Stomach (tissue), 9 donors: ENCODE results near the gene DPP10. TPM values are rescaled to one million over a fixed set of nuclear protein-coding genes. Genes with fewer than 3 reads are reported as not detected.

Experiments used
- DNase-seq, 2 donors: peaks; one replicate each; pipeline versions ENCODE4 v3.0.0 to v3.0.0-alpha.2; 2013 to 2019
- H3K27ac ChIP-seq, 5 donors: fragments of 200-600 bp in 4 of 5; sonication (generic) in 4 of 5; one replicate each; pipeline ENCODE4 v1.5.1; 2013 to 2019; ENCODE audit warnings: mild to moderate bottlenecking in 1 of 5, moderate library complexity in 1 of 5
- H3K27me3 ChIP-seq, 3 donors: fragments of 200-600 bp; sonication (generic); one replicate each; pipeline ENCODE4 v1.5.1; 2017 to 2019; ENCODE audit warnings: mixed run types in 1 of 3
- H3K36me3 ChIP-seq, 4 donors: fragments of 200-600 bp; sonication (generic); 1 replicate in 3 of 4; 2 replicates in 1 of 4; pipeline ENCODE4 v1.5.1; 2016 to 2019
- H3K4me1 ChIP-seq, 4 donors: fragments of 200-600 bp; sonication (generic); one replicate each; pipeline ENCODE4 v1.5.1; 2016 to 2019
- H3K4me3 ChIP-seq, 4 donors: fragments of 200-600 bp; sonication (generic) in 3 of 4; one replicate each; pipeline ENCODE4 v1.5.1; 2016 to 2019; ENCODE audit warnings: mild to moderate bottlenecking in 1 of 4
- H3K9me3 ChIP-seq, 4 donors: fragments of 200-600 bp; sonication (generic); one replicate each; pipeline ENCODE4 v1.5.1; 2016 to 2019
- EP300 ChIP-seq: sonication (generic); formaldehyde crosslinking; IDR thresholded peaks from one replicate; pipeline ENCODE4 v1.6.1; 2017; ENCODE audit warnings: antibody characterized with exemption
- POLR2A ChIP-seq, 4 donors: fragments of 450-650 bp; IDR thresholded peaks; one replicate each; pipeline ENCODE4 v1.6.1; 2016; ENCODE audit warnings: antibody characterized with exemption in 4 of 4, control low read depth in 2 of 4, mild to moderate bottlenecking in 1 of 4, moderate library complexity in 1 of 4
- POLR2AphosphoS5 ChIP-seq, 3 donors: sonication (generic); formaldehyde crosslinking; IDR thresholded peaks; one replicate each; pipeline ENCODE4 v1.6.1; 2016; ENCODE audit warnings: antibody characterized with exemption in 3 of 3
- WGBS, 5 donors: extraction: QIAGEN DNeasy Blood & Tissue Kit in 3 of 5; methylation state at CpG; one replicate each; pipeline versions ENCODE4 v1.1.5 to v1.1.7; 2013 to 2018; 5-methylcytosine and 5-hydroxymethylcytosine counted together
- intact Hi-C: fragments of 100-400 bp; cut with DNase I; formaldehyde crosslinking; loops from one replicate; pipeline ENCODE4 v1.15.1; 2023; ENCODE audit warnings: low total_unique reads
- polyA plus RNA-seq, 3 donors: library from polyadenylated mRNA; stranded (reverse); fragments of 200-250 nt; gene quantifications; one replicate each; pipeline ENCODE4 v1.2.3, GENCODE V29; 2013
- total RNA-seq, 5 donors: library from RNA; depleted of rRNA; stranded (reverse); fragments of >200 nt; gene quantifications; one replicate each; pipeline versions ENCODE4 v1.1.0 to v1.2.3, GENCODE V29; 2014 to 2016
- TF ChIP-seq, protein P1 (sequence below), 7 experiments: fragments of 450-650 bp in 4 of 7; fragments of 200-600 bp in 3 of 7; sonication (generic) in 3 of 7; IDR thresholded peaks; one replicate each; pipeline ENCODE4 v1.5.1; 2016 to 2019; ENCODE audit warnings: antibody characterized with exemption in 7 of 7, control low read depth in 2 of 7, mild to moderate bottlenecking in 1 of 7
- donor health status: healthy with polysubstance abuse.
- donor health status: Bipolar disorder and iron deficiency.
- donor health status: healthy.

The DPP10 gene
- total and polyA plus RNA-seq, 8 donors, result 0.18 to 15.6 (median 2.0) TPM; not detected in 1

DNA sequence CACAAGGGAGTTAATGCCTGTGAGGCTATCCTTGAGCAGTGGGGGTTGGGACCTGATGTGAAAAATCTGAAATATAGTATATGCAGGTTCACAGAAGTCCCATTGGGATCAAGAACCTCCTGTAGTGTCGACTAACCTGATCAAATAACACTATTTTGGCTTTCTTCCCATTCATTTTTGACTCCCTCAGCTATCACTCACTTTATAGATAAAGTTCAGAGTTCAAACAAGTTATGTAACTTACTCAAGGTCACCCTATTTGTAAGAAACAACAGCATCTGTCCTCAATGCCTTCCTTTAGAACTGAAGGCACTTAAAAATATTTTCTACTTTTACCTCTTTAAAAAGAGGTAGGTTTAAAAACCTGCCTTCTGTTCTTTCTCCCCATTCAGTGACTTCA is 341.6 kb downstream of the DPP10 start:
- Histone ChIP-seq H3K27ac (no peak overlapping the region), H3K4me3 (no peak overlapping the region), H3K4me1 (no peaks in the 10 kb centered on the region), H3K27me3 (no peaks in the 10 kb centered on the region), H3K9me3 (no peaks in the 10 kb centered on the region), H3K36me3 (no peaks in the 10 kb centered on the region)
- 22 to 31% (median 28%) methylated on average over 1 of the region's 1 CpG for WGBS, 5 donors
- intact Hi-C loops, result no loop called here
- DNase-seq, result no peak
- no peak for TF ChIP-seq POLR2AphosphoS5 (IDR thresholded peaks at IDR 0.05)

- Histone ChIP-seq H3K9me3 (no peaks in the 10 kb centered on the region), H3K27ac (no peak overlapping the region), H3K36me3 (no peaks in the 10 kb centered on the region), H3K27me3 (no peaks in the 10 kb centered on the region), H3K4me1 (no peaks in the 10 kb centered on the region), H3K4me3 (no peak overlapping the region)
- TF ChIP-seq POLR2AphosphoS5 (IDR thresholded peaks at IDR 0.05) (no peak), POLR2A (IDR thresholded peaks at IDR 0.05) (no peak), EP300 (no peak)
- TF ChIP-seq, protein P1, sequence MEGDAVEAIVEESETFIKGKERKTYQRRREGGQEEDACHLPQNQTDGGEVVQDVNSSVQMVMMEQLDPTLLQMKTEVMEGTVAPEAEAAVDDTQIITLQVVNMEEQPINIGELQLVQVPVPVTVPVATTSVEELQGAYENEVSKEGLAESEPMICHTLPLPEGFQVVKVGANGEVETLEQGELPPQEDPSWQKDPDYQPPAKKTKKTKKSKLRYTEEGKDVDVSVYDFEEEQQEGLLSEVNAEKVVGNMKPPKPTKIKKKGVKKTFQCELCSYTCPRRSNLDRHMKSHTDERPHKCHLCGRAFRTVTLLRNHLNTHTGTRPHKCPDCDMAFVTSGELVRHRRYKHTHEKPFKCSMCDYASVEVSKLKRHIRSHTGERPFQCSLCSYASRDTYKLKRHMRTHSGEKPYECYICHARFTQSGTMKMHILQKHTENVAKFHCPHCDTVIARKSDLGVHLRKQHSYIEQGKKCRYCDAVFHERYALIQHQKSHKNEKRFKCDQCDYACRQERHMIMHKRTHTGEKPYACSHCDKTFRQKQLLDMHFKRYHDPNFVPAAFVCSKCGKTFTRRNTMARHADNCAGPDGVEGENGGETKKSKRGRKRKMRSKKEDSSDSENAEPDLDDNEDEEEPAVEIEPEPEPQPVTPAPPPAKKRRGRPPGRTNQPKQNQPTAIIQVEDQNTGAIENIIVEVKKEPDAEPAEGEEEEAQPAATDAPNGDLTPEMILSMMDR (IDR thresholded peaks at IDR 0.05), result no peak
- no peak for DNase-seq
- intact Hi-C loops, result no loop called here
- 47 to 54% (median 49%) methylated on average over 6 of the region's 6 CpGs for WGBS, 5 donors
These were observed 342.6 kb downstream of the DPP10 start for GRCh38 chr2:114784890-114785583.

DNA sequence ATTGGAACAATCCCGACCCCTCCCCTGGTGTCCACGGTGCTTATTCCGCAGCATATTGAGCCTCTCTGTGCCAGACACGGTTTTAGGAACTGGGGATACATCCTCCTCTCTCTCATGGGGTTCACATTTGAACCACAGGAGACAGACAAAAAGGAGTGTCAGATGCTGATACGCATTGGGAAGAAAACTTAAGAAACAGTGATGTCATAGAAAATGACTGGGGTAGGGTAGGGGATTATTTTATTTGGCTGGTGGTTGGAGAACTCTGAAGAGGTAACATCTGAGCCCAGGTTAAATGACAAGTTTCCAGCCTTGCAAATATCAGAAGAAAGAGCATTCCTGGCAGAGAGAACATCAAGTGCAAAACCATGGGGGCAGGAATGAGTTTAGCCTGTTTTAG is 344.5 kb downstream of the DPP10 start:
- no peak for DNase-seq
- TF ChIP-seq EP300 (no peak), POLR2AphosphoS5 (IDR thresholded peaks at IDR 0.05) (no peak), POLR2A (IDR thresholded peaks at IDR 0.05) (no peak)
- TF ChIP-seq, protein P1 (IDR thresholded peaks at IDR 0.05), result no peak
- intact Hi-C loops, result no loop called here
- no peaks in the 10 kb centered on the region for H3K4me1 ChIP-seq
- H3K27me3 ChIP-seq, result no peaks in the 10 kb centered on the region
- H3K36me3 ChIP-seq, result no peaks in the 10 kb centered on the region
- WGBS, 5 donors, result 72 to 88% (median 80%) methylated on average over 5 of the region's 5 CpGs
- no peak overlapping the region for H3K27ac ChIP-seq
- H3K9me3 ChIP-seq, result no peaks in the 10 kb centered on the region
- no peak overlapping the region for H3K4me3 ChIP-seq

- Histone ChIP-seq H3K27me3 (no peaks in the 10 kb centered on the region), H3K4me3 (no peak overlapping the region), H3K4me1 (no peaks in the 10 kb centered on the region), H3K27ac (no peak overlapping the region), H3K9me3 (no peaks in the 10 kb centered on the region), H3K36me3 (no peaks in the 10 kb centered on the region)
- intact Hi-C loops, result no loop called here
- DNase-seq, result no peak
- 73 to 78% (median 76%) methylated on average over 3 of the region's 3 CpGs for WGBS, 5 donors
- TF ChIP-seq POLR2AphosphoS5 (IDR thresholded peaks at IDR 0.05), result no peak
- TF ChIP-seq EP300, result no peak
- TF ChIP-seq, protein P1 (IDR thresholded peaks at IDR 0.05), result no peak
- no peak for TF ChIP-seq POLR2A (IDR thresholded peaks at IDR 0.05)
These were observed 345.0 kb downstream of the DPP10 start for GRCh38 chr2:114787486-114787885.

DNA sequence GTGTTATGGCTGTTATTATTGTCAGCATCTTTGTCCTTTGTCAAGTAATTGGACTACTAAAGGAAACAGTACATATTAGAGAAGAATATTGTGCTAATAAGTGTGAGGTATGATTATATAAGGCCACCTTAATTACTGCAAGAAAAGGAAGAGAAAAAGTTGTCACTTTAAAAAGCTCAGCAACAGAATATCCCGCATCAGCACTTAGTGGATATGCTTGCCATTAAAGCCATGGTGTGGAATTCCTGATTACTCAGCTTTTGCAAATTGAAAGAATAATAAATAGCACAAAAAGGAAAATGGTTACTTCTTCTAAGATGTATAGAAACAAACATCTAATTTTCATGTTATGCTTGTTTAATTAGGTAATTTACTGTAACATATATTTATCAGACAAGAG is 347.5 kb downstream of the DPP10 start:
- TF ChIP-seq POLR2A (IDR thresholded peaks at IDR 0.05) (no peak), EP300 (no peak), POLR2AphosphoS5 (IDR thresholded peaks at IDR 0.05) (no peak)
- TF ChIP-seq, protein P1 (IDR thresholded peaks at IDR 0.05), result no peak
- no peak overlapping the region for H3K27ac ChIP-seq
- no peak overlapping the region for H3K4me3 ChIP-seq
- no peak for DNase-seq
- intact Hi-C loops, result no loop called here
- H3K4me1 ChIP-seq, result no peaks in the 10 kb centered on the region
- no peaks in the 10 kb centered on the region for H3K9me3 ChIP-seq
- H3K36me3 ChIP-seq, result no peaks in the 10 kb centered on the region
- H3K27me3 ChIP-seq, result no peaks in the 10 kb centered on the region
- 75 to 92% (median 81%) methylated on average over 1 of the region's 1 CpG for WGBS, 5 donors
